Heart left ventricle (tissue), 13 donors: ENCODE measurements around the gene SRPX.

Experiments used
- CTCF ChIP-seq, 12 donors: fragments of 200-600 bp; sonication (generic) in 4 of 12; IDR thresholded peaks; one replicate each; pipeline versions ENCODE4 v1.5.0 to v1.8.0; 2018 to 2022; ENCODE audit warnings: antibody characterized with exemption in 12 of 12, mild to moderate bottlenecking in 5 of 12
- POLR2A ChIP-seq, 2 donors: fragments of 450-650 bp; IDR thresholded peaks; one replicate each; pipeline ENCODE4 v1.6.1; 2017; ENCODE audit warnings: antibody characterized with exemption in 2 of 2, mild to moderate bottlenecking in 2 of 2, moderate library complexity in 2 of 2
- donor health status: ischemic (EF 13 %, LVEDD 7.1; RV severe dilation, severe dysfunction).
- donor health status: DM: no; HTN: yes; CAD: no.
- donor health status: DM: no; HTN: no; CAD: no.
- donor health status: ischemic (EF 25% LVEDD 6.9; RV normal size, moderate dysfunction).
- donor health status: ischemic (EF 25% LVEDD 5.7; RV mildly dilated, moderate dysfunction).
- donor health status: ischemic (EF 35%, LVEDD 5.7; RV mildly dilated, moderate dysfunction).
- donor health status: nonischemic (EF 11% LVEDD 7.7; RV severe dilation, severe dysfunction).
- donor health status: DM: yes; HTN: yes; CAD: no.
- donor health status: PGD.
- donor health status: ischemic (EF 29% LVEDD 5.4; RV normal size, mild dysfunction).
- donor health status: nonischemic (EF 23%, LVEDD 6.1; RV moderate dilation, normal function).

- TF ChIP-seq CTCF (IDR thresholded peaks at IDR 0.05) (no peak), POLR2A (IDR thresholded peaks at IDR 0.05) (no peak)
Measured at GRCh38 chrX:38110231-38110630, 110.4 kb downstream of the SRPX start.
